ENCODE measurements around the gene CCP110. TPM values are rescaled to one million over a fixed set of nuclear protein-coding genes. Genes with fewer than 3 reads are reported as not detected.

Gene CCP110
- total RNA-seq, 1 experiment from 2014 or later = 5.4 TPM

GRCh38 chr16:19517424-19518089 lies 6.2 kb upstream of the CCP110 start:
- peak overlapping the region; percentile 12; the same call in 1 of the 2 replicates for H3K9ac ChIP-seq (ENCODE audit: low read length)
- no peak for TF ChIP-seq EZH2 (IDR thresholded peaks at IDR 0.05; ENCODE audit: low read length, unreplicated experiment)
- TF ChIP-seq, protein P1, sequence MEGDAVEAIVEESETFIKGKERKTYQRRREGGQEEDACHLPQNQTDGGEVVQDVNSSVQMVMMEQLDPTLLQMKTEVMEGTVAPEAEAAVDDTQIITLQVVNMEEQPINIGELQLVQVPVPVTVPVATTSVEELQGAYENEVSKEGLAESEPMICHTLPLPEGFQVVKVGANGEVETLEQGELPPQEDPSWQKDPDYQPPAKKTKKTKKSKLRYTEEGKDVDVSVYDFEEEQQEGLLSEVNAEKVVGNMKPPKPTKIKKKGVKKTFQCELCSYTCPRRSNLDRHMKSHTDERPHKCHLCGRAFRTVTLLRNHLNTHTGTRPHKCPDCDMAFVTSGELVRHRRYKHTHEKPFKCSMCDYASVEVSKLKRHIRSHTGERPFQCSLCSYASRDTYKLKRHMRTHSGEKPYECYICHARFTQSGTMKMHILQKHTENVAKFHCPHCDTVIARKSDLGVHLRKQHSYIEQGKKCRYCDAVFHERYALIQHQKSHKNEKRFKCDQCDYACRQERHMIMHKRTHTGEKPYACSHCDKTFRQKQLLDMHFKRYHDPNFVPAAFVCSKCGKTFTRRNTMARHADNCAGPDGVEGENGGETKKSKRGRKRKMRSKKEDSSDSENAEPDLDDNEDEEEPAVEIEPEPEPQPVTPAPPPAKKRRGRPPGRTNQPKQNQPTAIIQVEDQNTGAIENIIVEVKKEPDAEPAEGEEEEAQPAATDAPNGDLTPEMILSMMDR (conservative IDR thresholded peaks at IDR 0.05; ENCODE audit: low read depth, low read length) = no peak
- TF ChIP-seq EZH2phosphoT487 (IDR thresholded peaks at IDR 0.05; ENCODE audit: borderline replicate concordance, low read length) = no peak
- peaks cover 57% of the 10 kb centered on the region for H3K79me2 ChIP-seq (ENCODE audit: low read length)
- peak overlapping the region; percentile 69 for H3K4me2 ChIP-seq (ENCODE audit: low read length)
- no peaks in the 10 kb centered on the region for H3K27me3 ChIP-seq (ENCODE audit: low read length)
- CTCF ChIA-PET = interaction anchor here (1.0 kb wide), 1 partner anchor 15 kb away, joined by 4 read pairs; no protein-coding TSS in a partner anchor
- H3K36me3 ChIP-seq (ENCODE audit: low read depth, low read length) = peaks cover 23% of the 10 kb centered on the region
- H2AFZ ChIP-seq (ENCODE audit: low read length) = no peak overlapping the region
- no peak overlapping the region for H3K4me3 ChIP-seq (ENCODE audit: low read length)
- POLR2A ChIA-PET (ENCODE audit: unreplicated experiment) = no interaction called here
- intact Hi-C loops (cut with micrococcal nuclease) = no loop called here
- peaks cover 56% of the 10 kb centered on the region for H3K4me1 ChIP-seq (ENCODE audit: insufficient read depth, low read length)
- 0 out of 2 replicates have a peak, but pooled peaks cover 10% of the 10 kb centered on the region for H4K20me1 ChIP-seq (ENCODE audit: low read length)
- ATAC-seq (peak; percentile 50), DNase-seq (peak; percentile 92)
- H3F3A ChIP-seq (ENCODE audit: low read length, unreplicated experiment) = no peaks in the 10 kb centered on the region
- peak overlapping the region; percentile 79 for H3K27ac ChIP-seq (ENCODE audit: low read length)
- no peaks in the 10 kb centered on the region for H3K9me2 ChIP-seq (replicated peaks; ENCODE audit: low read length)
- no peaks in the 10 kb centered on the region for H3K9me3 ChIP-seq (ENCODE audit: low read length)
- BruUV-seq (replicated peaks) = no TSS peak

GRCh38 chr16:19518388-19518787 lies 5.4 kb upstream of the CCP110 start:
- TF ChIP-seq EZH2 (IDR thresholded peaks at IDR 0.05; ENCODE audit: low read length, unreplicated experiment) = no peak
- TF ChIP-seq EZH2phosphoT487 (IDR thresholded peaks at IDR 0.05; ENCODE audit: borderline replicate concordance, low read length) = no peak
- TF ChIP-seq, protein P1 (conservative IDR thresholded peaks at IDR 0.05; ENCODE audit: low read depth, low read length) = no peak
- H3K9me3 ChIP-seq (ENCODE audit: low read length) = no peaks in the 10 kb centered on the region
- no peak overlapping the region for H3K4me3 ChIP-seq (ENCODE audit: low read length)
- peak overlapping the region; percentile 55 for H3K4me2 ChIP-seq (ENCODE audit: low read length)
- H3K4me1 ChIP-seq (ENCODE audit: insufficient read depth, low read length) = peaks cover 63% of the 10 kb centered on the region
- peaks cover 57% of the 10 kb centered on the region for H3K79me2 ChIP-seq (ENCODE audit: low read length)
- DNase-seq (no peak), ATAC-seq (no peak)
- CTCF ChIA-PET = no interaction called here
- intact Hi-C loops (cut with micrococcal nuclease) = no loop called here
- POLR2A ChIA-PET (ENCODE audit: unreplicated experiment) = no interaction called here
- no peak overlapping the region for H2AFZ ChIP-seq (ENCODE audit: low read length)
- peak overlapping the region; percentile 66 for H3K27ac ChIP-seq (ENCODE audit: low read length)
- H3K9ac ChIP-seq (ENCODE audit: low read length) = 0 out of 2 replicates have a peak overlapping the region, but pooled peaks have one; percentile 12
- peaks cover 19% of the 10 kb centered on the region for H3K36me3 ChIP-seq (ENCODE audit: low read depth, low read length)
- no peaks in the 10 kb centered on the region for H3K9me2 ChIP-seq (replicated peaks; ENCODE audit: low read length)
- no peaks in the 10 kb centered on the region for H3K27me3 ChIP-seq (ENCODE audit: low read length)
- H3F3A ChIP-seq (ENCODE audit: low read length, unreplicated experiment) = no peaks in the 10 kb centered on the region
- 0 out of 2 replicates have a peak, but pooled peaks cover 10% of the 10 kb centered on the region for H4K20me1 ChIP-seq (ENCODE audit: low read length)
- no TSS peak for BruUV-seq (replicated peaks)

- peak overlapping the region; percentile 90 for H3K27ac ChIP-seq (ENCODE audit: low read length)
- no peak for TF ChIP-seq EZH2 (IDR thresholded peaks at IDR 0.05; ENCODE audit: low read length, unreplicated experiment)
- CTCF ChIA-PET = no interaction called here
Observed at GRCh38 chr16:19520861-19521331, 2.8 kb upstream of the CCP110 start.

More at GRCh38 chr16:19520861-19521331, 2.8 kb upstream of the CCP110 start:
- H3K4me1 ChIP-seq (ENCODE audit: insufficient read depth, low read length) = peaks cover 67% of the 10 kb centered on the region
- ATAC-seq = peak; percentile 21
- peak overlapping the region; percentile 94 for H3K4me3 ChIP-seq (ENCODE audit: low read length)
- peaks cover 68% of the 10 kb centered on the region for H3K79me2 ChIP-seq (ENCODE audit: low read length)
- H3K9me2 ChIP-seq (replicated peaks; ENCODE audit: low read length) = no peaks in the 10 kb centered on the region
- H4K20me1 ChIP-seq (ENCODE audit: low read length) = 0 out of 2 replicates have a peak, but pooled peaks cover 7% of the 10 kb centered on the region
- POLR2A ChIA-PET (ENCODE audit: unreplicated experiment) = interaction anchor here (0.7 kb wide), 1 partner anchor 175 kb away, joined by 3 read pairs; no protein-coding TSS in a partner anchor
- H3K9ac ChIP-seq (ENCODE audit: low read length) = peak overlapping the region; percentile 88
- peaks cover 9% of the 10 kb centered on the region for H3K36me3 ChIP-seq (ENCODE audit: low read depth, low read length)
- H3K9me3 ChIP-seq (ENCODE audit: low read length) = no peaks in the 10 kb centered on the region
- intact Hi-C loops (cut with micrococcal nuclease) = loop anchor here (5.0 kb wide), 1 partner anchor 36 kb away; the partner anchor contains the start of gene VPS35L
- no peaks in the 10 kb centered on the region for H3K27me3 ChIP-seq (ENCODE audit: low read length)
- H3F3A ChIP-seq (ENCODE audit: low read length, unreplicated experiment) = no peaks in the 10 kb centered on the region
- peak; percentile 67 for DNase-seq
- H3K4me2 ChIP-seq (ENCODE audit: low read length) = peak overlapping the region; percentile 98
- BruUV-seq (replicated peaks) = TSS peak; percentile 52
- H2AFZ ChIP-seq (ENCODE audit: low read length) = peak overlapping the region; percentile 68; the same call in 1 of the 2 replicates
